ENCODE measurements around the gene PPY.
"Not testable (repeated sequence)": the region's sequence is repeated elsewhere in the genome, so short reads cannot be mapped to it uniquely, and the experiment has no call there.

Gene PPY

DNA sequence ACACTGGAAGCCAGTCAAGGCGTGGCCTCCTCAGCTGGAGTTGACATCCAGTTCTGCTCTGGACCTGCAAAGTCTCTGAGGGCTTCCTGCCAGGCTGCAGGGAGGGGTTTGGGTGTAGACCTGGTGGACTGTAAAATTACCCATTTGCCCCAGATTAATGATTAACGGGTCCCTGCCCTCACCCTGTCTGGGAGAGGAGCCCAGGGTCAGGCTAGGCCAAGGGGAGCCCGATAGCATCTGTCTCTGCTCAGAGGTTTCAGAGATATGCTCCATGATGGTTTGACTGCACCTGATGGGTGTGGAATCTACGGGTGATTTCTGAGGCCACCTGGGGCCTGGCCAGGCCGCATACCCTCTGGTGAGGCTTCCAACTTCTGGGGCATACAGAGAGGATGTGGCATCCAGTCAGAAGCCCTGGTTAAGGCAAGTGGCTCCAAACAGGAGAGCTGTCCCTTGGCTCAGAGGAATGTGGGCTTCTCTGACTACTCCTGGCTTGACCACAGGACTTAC, 11.2 kb downstream of the PPY start:
- Mint-ChIP-seq H3K4me3 (no peak overlapping the region), H3K36me3 (ENCODE audit: low read depth) (no peaks in the 10 kb centered on the region), H3K9me3 (no peaks in the 10 kb centered on the region), H3K27ac (peak overlapping the region; percentile 19 to 85 (median 48)), H3K4me1 (peaks cover 16% of the 10 kb centered on the region), H3K27me3 (ENCODE audit: low read depth) (peaks cover 12% of the 10 kb centered on the region)
- TF ChIP-seq, protein P1, sequence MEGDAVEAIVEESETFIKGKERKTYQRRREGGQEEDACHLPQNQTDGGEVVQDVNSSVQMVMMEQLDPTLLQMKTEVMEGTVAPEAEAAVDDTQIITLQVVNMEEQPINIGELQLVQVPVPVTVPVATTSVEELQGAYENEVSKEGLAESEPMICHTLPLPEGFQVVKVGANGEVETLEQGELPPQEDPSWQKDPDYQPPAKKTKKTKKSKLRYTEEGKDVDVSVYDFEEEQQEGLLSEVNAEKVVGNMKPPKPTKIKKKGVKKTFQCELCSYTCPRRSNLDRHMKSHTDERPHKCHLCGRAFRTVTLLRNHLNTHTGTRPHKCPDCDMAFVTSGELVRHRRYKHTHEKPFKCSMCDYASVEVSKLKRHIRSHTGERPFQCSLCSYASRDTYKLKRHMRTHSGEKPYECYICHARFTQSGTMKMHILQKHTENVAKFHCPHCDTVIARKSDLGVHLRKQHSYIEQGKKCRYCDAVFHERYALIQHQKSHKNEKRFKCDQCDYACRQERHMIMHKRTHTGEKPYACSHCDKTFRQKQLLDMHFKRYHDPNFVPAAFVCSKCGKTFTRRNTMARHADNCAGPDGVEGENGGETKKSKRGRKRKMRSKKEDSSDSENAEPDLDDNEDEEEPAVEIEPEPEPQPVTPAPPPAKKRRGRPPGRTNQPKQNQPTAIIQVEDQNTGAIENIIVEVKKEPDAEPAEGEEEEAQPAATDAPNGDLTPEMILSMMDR (IDR thresholded peaks at IDR 0.05; ENCODE audit: unreplicated experiment in 3 of 3), result no peak

DNA sequence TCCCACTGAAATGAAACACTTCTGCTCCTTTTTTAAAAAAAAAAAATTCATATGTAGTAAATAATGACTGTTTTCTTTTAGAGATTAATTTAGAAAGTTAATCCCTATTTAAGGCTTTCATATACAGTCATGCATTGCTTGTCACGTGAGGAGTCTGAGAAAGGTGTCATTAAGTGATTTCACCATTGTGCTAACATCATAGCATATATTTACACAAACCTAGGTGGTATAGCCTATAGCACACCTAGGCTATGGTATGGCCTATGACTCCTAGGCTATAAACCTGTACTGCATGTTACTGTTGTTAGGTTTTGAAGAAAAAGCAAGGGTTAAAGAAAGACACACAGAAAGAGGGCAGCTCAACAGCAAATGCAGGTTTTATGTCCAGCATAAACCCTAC, 13.7 kb downstream of the PPY start:
- H3K27ac Mint-ChIP-seq, result no peak overlapping the region
- no peaks in the 10 kb centered on the region for H3K36me3 Mint-ChIP-seq (ENCODE audit: low read depth)
- TF ChIP-seq, protein P1 (IDR thresholded peaks at IDR 0.05; ENCODE audit: unreplicated experiment in 3 of 3), result no peak

DNA sequence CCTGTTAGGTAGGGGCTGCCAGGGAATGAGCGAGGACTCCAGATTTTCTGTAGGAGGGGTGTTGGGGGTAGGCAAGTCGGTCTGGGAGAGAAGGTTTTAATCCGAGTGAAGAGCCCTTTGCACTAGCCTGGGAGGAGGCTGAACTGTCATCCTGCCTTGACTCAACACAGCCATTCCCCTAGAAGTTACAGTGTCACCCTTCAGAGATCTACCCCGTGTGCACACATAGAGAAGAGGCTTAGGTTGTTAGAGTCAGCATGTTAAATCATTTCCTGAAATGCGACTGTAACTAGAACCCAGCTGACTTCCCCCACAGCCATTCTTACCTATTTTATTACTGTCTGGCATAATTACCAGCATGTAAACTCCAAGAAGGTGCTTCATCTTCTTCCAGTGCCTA, 14.3 kb downstream of the PPY start:
- not testable (repeated sequence) for H3K9me3 Mint-ChIP-seq; H3K36me3 Mint-ChIP-seq (ENCODE audit: low read depth)
- peaks cover 16% of the 10 kb centered on the region for H3K4me1 Mint-ChIP-seq
- H3K27me3 Mint-ChIP-seq (ENCODE audit: low read depth), result peaks cover 19% of the 10 kb centered on the region
- peak overlapping the region; percentile 22 to 76 (median 43) for H3K27ac Mint-ChIP-seq
- H3K4me3 Mint-ChIP-seq, result peak overlapping the region in 2 of 3 experiments; percentile 7 to 9

More for the DNA sequence above, 13.7 kb downstream of the PPY start:
- Mint-ChIP-seq H3K4me3 (no peak overlapping the region), H3K9me3 (no peaks in the 10 kb centered on the region), H3K4me1 (peaks cover 16% of the 10 kb centered on the region), H3K27me3 (ENCODE audit: low read depth) (peaks cover 16% of the 10 kb centered on the region)

DNA sequence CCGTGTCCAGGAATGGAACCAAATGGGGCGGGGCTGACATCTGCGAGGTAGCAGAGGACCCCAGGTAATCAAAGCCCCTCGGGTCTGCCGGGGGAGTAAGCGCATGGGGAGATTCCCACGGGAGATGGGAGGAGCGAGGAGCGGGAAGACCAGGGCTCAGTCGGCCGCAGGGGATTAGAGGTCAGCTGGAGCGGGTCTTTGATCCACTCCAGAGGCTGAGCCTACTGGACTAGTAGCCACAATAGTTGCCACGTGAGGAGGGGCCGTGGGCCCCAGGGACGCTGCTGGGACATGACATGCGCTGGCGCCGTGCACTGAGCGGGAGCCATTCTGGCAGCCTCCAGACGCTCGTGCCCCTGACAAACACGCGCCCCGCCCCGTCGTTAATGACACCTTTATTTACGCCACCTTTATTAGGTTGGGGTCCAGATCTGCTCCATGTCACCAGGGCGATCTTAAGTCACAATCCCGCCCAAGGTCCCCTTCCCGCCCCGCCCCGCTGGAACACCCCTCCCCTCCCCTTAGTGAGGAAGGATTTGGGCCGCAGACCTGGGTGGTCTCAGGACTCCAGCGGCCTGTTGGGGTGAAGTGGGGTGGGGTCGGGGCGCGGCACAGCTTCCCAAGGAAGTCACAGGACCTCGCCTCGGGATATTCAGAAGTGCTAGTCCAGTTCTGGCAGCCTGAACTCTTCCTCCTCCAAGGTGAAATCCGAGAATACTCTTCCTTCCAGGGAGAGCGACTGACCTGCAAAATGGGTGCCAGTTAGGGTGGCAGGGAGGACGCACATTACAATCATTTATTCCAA, 15.0 kb downstream of the PPY start:
- TF ChIP-seq, protein P1 (IDR thresholded peaks at IDR 0.05; ENCODE audit: unreplicated experiment in 3 of 3), result no peak
- Mint-ChIP-seq H3K36me3 (ENCODE audit: low read depth) (no peaks in the 10 kb centered on the region), H3K27ac (peak overlapping the region; percentile 9 to 43 (median 22)), H3K4me1 (peaks cover 16% of the 10 kb centered on the region), H3K27me3 (ENCODE audit: low read depth) (peaks cover 19% of the 10 kb centered on the region), H3K4me3 (peak overlapping the region in 2 of 3 experiments; percentile 54 to 72), H3K9me3 (no peaks in the 10 kb centered on the region)

DNA sequence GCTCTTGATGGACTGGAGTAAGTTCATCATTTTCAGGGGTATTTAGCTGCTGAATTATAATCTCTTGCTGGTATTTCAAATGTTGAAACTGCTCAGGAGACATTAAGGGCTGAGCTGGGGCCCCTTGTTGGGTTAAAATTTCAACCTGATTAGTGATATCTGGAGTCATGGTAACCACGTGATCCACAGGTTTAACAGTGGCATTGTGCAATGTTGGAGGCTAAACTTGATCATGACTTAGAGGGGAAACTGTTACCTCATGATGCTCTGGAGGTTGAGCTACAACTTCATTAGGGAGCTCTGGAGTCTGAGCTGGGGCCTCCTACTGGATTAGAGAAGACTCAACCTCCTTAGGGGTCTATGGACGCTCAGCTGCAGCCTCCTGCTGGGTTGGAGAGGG, 17.7 kb downstream of the PPY start:
- no peaks in the 10 kb centered on the region for H3K9me3 Mint-ChIP-seq
- peaks cover 12% of the 10 kb centered on the region for H3K4me1 Mint-ChIP-seq
- peaks cover 19% of the 10 kb centered on the region for H3K27me3 Mint-ChIP-seq (ENCODE audit: low read depth)
- no peak overlapping the region for H3K4me3 Mint-ChIP-seq
- H3K36me3 Mint-ChIP-seq (ENCODE audit: low read depth), result no peaks in the 10 kb centered on the region
- TF ChIP-seq, protein P1 (IDR thresholded peaks at IDR 0.05; ENCODE audit: unreplicated experiment in 3 of 3), result no peak
- no peak overlapping the region for H3K27ac Mint-ChIP-seq

DNA sequence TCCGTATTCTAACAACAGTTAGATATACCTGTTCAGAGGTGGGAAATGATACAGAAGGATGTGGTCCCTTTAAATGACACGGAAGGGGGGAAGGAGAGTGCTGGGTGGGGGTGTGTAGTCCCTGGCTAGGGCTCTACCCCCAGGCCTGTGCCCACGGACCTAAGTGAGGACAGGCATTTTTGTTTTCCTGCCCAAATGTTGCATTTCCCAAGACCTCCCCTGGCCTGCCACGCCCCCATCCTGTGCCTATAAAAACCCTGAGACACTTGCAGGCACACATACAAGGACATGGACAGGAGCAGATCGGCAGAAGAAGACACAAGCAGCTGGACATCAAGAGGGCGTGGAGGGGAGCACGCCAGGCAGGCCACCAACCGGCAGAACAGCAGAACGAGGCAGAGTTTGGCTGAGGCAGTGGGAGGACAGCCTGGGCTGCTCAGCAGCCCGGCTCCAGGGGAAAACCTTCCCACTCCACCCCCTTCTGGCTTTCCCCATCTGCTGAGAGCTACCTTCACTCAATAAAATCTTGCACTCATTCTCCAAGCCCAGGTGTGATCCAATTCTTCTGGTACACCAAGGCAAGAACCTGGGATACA, 21.7 kb downstream of the PPY start:
- Mint-ChIP-seq H3K36me3 (ENCODE audit: low read depth) (no peaks in the 10 kb centered on the region), H3K27ac (peak overlapping the region in 1 of 3 experiments; percentile 29), H3K9me3 (no peaks in the 10 kb centered on the region), H3K4me1 (no peaks in the 10 kb centered on the region), H3K4me3 (no peak overlapping the region), H3K27me3 (ENCODE audit: low read depth) (peaks cover 20% of the 10 kb centered on the region)
- TF ChIP-seq, protein P1 (IDR thresholded peaks at IDR 0.05; ENCODE audit: unreplicated experiment in 3 of 3), result no peak
